Measurements from ENCODE around the gene SH3RF2.

- TF ChIP-seq CTCF (IDR thresholded peaks at IDR 0.05) (no peak), EZH2 (IDR thresholded peaks at IDR 0.05; ENCODE audit: borderline replicate concordance, insufficient read depth, low read depth, low read length, poor library complexity, severe bottlenecking) (no peak)
These were observed 46.4 kb downstream of the SH3RF2 start for GRCh38 chr5:145982572-145983318.

Data from B cell (primary cell).